Tibial nerve (tissue), 4 donors: ENCODE results near the gene SULT1C3.

Experiments used
- EP300 ChIP-seq, 2 donors: sonication (generic); formaldehyde crosslinking; IDR thresholded peaks; one replicate each; pipeline ENCODE4 v1.6.1; 2017; ENCODE audit warnings: antibody characterized with exemption in 2 of 2, mild to moderate bottlenecking in 1 of 2
- POLR2A ChIP-seq, 2 donors: fragments of 450-650 bp; IDR thresholded peaks; one replicate each; pipeline ENCODE4 v1.6.1; 2017; ENCODE audit warnings: antibody characterized with exemption in 2 of 2, mild to moderate bottlenecking in 2 of 2, moderate library complexity in 2 of 2
- TF ChIP-seq, protein P1 (sequence below), 5 experiments: fragments of 200-600 bp in 3 of 5; fragments of 450-650 bp in 2 of 5; sonication (generic) in 3 of 5; IDR thresholded peaks; one replicate each; pipeline ENCODE4 v1.5.1; 2016 to 2019; ENCODE audit warnings: antibody characterized with exemption in 5 of 5, mild to moderate bottlenecking in 3 of 5, moderate library complexity in 2 of 5

GRCh38 chr2:108220942-108221541 lies 18.7 kb upstream of the SULT1C3 start:
- TF ChIP-seq, protein P1, sequence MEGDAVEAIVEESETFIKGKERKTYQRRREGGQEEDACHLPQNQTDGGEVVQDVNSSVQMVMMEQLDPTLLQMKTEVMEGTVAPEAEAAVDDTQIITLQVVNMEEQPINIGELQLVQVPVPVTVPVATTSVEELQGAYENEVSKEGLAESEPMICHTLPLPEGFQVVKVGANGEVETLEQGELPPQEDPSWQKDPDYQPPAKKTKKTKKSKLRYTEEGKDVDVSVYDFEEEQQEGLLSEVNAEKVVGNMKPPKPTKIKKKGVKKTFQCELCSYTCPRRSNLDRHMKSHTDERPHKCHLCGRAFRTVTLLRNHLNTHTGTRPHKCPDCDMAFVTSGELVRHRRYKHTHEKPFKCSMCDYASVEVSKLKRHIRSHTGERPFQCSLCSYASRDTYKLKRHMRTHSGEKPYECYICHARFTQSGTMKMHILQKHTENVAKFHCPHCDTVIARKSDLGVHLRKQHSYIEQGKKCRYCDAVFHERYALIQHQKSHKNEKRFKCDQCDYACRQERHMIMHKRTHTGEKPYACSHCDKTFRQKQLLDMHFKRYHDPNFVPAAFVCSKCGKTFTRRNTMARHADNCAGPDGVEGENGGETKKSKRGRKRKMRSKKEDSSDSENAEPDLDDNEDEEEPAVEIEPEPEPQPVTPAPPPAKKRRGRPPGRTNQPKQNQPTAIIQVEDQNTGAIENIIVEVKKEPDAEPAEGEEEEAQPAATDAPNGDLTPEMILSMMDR (IDR thresholded peaks at IDR 0.05), result no peak
- no peak for TF ChIP-seq POLR2A (IDR thresholded peaks at IDR 0.05)
- no peak for TF ChIP-seq EP300 (IDR thresholded peaks at IDR 0.05)
